Measurements from ENCODE around the gene RHNO1. TPM values are rescaled to one million over a fixed set of nuclear protein-coding genes. Genes with fewer than 3 reads are reported as not detected.

The RHNO1 gene
- total RNA-seq, 1 donor from 2014 or later = 3.6 TPM

GRCh38 chr12:2895051-2895451, 18.0 kb downstream of the RHNO1 start:
- no peaks in the 10 kb centered on the region for H3K9me3 ChIP-seq (replicated peaks)
- intact Hi-C loops (cut with micrococcal nuclease) = no loop called here
- no peak overlapping the region for H3K4me3 ChIP-seq
- no peak for TF ChIP-seq CTCF (IDR thresholded peaks at IDR 0.05; ENCODE audit: borderline replicate concordance)
- no peaks in the 10 kb centered on the region for H3K27me3 ChIP-seq (ENCODE audit: low read depth)
- no peak overlapping the region for H3K27ac ChIP-seq (replicated peaks)
- H3K36me3 ChIP-seq = no peaks in the 10 kb centered on the region
- DNase-seq = no peak
- H3K4me1 ChIP-seq = peaks cover 42% of the 10 kb centered on the region

DNA sequence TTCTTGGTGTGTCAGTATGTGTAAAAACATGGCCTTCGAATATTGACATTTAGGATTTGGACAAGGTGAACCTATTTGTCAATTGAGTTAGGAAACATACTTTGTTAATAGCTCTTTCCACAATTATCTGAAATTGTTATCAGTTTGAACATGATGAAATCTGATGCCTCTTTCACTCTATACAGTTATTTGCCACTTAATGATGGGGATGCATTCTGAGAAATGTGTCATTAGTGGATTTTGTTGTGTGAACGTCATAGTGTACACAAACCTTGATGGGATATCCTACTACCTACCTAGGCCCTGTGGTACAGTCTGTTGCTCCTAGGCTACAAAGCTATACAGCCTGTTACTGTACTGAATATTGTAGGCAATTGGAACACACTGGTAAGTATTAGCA, 18.5 kb downstream of the RHNO1 start:
- peaks cover 38% of the 10 kb centered on the region for H3K4me1 ChIP-seq
- H3K27ac ChIP-seq (replicated peaks) = no peak overlapping the region
- H3K4me3 ChIP-seq = no peak overlapping the region
- H3K27me3 ChIP-seq (ENCODE audit: low read depth) = no peaks in the 10 kb centered on the region
- TF ChIP-seq CTCF (IDR thresholded peaks at IDR 0.05; ENCODE audit: borderline replicate concordance) = no peak
- intact Hi-C loops (cut with micrococcal nuclease) = no loop called here
- DNase-seq = no peak
- no peaks in the 10 kb centered on the region for H3K36me3 ChIP-seq
- H3K9me3 ChIP-seq (replicated peaks) = no peaks in the 10 kb centered on the region

GRCh38 chr12:2897418-2897817, 20.4 kb downstream of the RHNO1 start:
- intact Hi-C loops (cut with micrococcal nuclease) = no loop called here
- no peaks in the 10 kb centered on the region for H3K9me3 ChIP-seq (replicated peaks)
- no peak for TF ChIP-seq CTCF (IDR thresholded peaks at IDR 0.05; ENCODE audit: borderline replicate concordance)
- peaks cover 33% of the 10 kb centered on the region for H3K4me1 ChIP-seq
- H3K27ac ChIP-seq (replicated peaks) = no peak overlapping the region
- H3K4me3 ChIP-seq = no peak overlapping the region
- DNase-seq = no peak
- H3K27me3 ChIP-seq (ENCODE audit: low read depth) = no peaks in the 10 kb centered on the region
- no peaks in the 10 kb centered on the region for H3K36me3 ChIP-seq

DNA sequence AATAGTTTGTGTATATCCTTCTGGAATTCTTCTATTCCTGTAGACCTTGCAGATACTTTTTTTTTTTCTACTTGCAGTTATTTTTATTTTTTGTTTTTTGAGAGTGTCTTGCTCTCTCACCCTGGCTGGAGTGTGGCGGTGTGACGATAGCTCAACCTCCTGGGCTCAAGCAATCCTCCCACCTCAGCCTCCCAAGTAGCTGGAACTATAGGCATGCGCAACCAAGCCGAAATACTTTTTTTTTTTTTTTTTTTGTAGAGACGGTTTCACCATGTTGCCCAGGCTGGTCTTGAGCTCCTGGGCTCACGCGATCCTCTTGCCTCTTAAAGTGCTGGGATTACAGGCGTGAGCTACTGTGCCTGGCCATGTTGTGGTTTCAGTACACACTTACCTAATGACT, 23.6 kb downstream of the RHNO1 start:
- Histone ChIP-seq H3K9me3 (replicated peaks) (no peaks in the 10 kb centered on the region), H3K27me3 (ENCODE audit: low read depth) (no peaks in the 10 kb centered on the region), H3K36me3 (no peaks in the 10 kb centered on the region), H3K4me3 (no peak overlapping the region), H3K27ac (replicated peaks) (no peak overlapping the region), H3K4me1 (peaks cover 24% of the 10 kb centered on the region)
- TF ChIP-seq CTCF (IDR thresholded peaks at IDR 0.05; ENCODE audit: borderline replicate concordance) = no peak
- intact Hi-C loops (cut with micrococcal nuclease) = no loop called here
- no peak for DNase-seq

DNA sequence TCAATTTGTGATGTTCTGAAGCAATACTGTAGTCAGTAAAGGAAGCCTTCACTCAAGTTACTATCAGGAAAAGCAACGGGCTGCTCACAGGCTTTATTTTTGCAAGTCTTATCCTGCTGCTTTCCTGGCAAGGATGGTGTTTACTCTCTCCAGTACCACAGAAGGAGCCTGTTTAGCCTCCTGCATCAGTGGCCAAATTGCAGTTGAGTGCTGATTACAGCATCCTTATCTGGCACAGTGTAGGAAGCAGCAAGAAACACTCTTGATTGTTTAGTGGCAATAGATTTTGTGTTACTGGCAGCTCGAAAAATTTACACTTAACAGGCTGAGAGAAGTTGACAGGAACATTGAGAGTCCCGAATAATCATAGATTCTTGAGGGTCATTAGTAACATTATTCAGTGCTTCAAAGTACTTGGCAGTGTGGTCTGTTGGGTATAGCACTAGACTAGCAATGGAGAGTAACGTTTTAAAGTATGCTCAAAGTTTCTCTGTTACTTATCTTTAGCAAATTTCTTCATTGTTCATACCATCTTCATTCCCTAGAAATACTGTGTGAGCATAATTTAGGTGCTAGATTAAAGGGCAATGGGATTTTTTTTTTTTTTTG, 25.4 kb downstream of the RHNO1 start:
- intact Hi-C loops (cut with micrococcal nuclease) = no loop called here
- H3K27me3 ChIP-seq (ENCODE audit: low read depth) = no peaks in the 10 kb centered on the region
- peak overlapping the region; percentile 41 for H3K27ac ChIP-seq (replicated peaks)
- H3K36me3 ChIP-seq = no peaks in the 10 kb centered on the region
- TF ChIP-seq CTCF (IDR thresholded peaks at IDR 0.05; ENCODE audit: borderline replicate concordance) = no peak
- DNase-seq = no peak
- H3K9me3 ChIP-seq (replicated peaks) = no peaks in the 10 kb centered on the region
- H3K4me1 ChIP-seq = peaks cover 15% of the 10 kb centered on the region
- no peak overlapping the region for H3K4me3 ChIP-seq

Data from left ventricle myocardium inferior (tissue), 1 donor.